ENCODE data around the gene ITGA6.
A peak's percentile ranks its signal among the peaks of the same experiment; 100 is the strongest.

DNA sequence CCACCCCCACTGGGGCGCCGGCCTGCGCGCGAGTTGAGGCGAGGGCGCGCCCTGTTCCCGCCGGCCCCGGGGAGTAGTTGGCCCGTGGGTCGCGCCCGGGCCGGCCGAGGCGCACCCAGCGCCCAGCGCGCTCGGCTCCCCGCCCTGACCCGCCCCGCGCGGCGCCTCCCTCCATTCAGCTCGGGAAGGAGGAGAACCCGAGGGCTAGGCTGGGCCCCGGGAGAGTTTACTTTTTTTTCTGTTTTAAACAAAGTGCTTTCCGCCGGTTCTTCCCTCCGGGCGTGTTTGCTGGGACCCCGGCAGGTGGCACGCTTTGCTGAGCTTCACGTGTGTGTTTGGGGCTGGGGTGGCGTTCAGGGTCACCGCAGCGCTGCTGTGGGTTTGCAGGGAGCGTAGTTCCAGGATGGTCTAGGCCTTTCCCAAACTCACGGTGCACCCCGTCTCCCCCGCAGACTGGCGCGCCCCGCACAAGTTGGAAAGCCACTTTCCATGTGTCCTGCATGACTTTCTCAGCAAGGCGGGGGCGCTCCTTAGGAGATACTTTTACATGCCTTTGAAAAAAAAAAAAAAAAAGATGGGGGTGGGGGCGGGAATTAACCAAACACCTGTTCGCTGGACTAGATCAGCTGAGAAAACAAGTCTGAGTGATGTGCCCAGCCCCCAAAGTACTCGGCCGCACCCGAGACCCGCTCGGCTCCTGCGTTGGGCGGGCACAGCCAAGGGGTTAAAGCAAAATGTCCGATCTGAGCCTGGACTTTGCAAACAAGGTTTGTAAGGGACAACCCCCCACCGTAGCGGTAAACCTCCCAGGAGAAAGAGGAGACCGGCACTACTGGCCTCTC lies 825 bp downstream of the ITGA6 start:
- TF ChIP-seq EP300 (IDR thresholded peaks at IDR 0.05): no peak
- TF ChIP-seq, protein P1, sequence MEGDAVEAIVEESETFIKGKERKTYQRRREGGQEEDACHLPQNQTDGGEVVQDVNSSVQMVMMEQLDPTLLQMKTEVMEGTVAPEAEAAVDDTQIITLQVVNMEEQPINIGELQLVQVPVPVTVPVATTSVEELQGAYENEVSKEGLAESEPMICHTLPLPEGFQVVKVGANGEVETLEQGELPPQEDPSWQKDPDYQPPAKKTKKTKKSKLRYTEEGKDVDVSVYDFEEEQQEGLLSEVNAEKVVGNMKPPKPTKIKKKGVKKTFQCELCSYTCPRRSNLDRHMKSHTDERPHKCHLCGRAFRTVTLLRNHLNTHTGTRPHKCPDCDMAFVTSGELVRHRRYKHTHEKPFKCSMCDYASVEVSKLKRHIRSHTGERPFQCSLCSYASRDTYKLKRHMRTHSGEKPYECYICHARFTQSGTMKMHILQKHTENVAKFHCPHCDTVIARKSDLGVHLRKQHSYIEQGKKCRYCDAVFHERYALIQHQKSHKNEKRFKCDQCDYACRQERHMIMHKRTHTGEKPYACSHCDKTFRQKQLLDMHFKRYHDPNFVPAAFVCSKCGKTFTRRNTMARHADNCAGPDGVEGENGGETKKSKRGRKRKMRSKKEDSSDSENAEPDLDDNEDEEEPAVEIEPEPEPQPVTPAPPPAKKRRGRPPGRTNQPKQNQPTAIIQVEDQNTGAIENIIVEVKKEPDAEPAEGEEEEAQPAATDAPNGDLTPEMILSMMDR (IDR thresholded peaks at IDR 0.05): peak in 2 of 5 experiments; percentile 3 to 11
